ENCODE data around the gene TRMT13.

TRMT13 gene, protein sequence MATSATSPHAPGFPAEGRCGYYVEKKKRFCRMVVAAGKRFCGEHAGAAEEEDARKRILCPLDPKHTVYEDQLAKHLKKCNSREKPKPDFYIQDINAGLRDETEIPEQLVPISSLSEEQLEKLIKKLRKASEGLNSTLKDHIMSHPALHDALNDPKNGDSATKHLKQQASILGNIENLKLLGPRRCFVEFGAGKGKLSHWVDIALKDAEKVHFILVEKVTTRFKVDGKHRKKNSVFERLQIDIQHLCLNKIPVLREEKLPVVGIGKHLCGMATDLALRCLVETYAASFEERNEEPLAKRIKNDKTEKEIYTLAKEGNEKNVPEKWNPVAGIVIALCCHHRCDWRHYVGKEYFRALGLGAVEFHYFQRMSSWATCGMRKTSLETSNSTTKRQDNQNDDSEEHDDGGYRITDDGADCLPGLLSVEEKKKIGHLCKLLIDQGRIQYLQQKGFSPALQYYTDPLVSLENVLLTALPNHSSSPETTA

DNA sequence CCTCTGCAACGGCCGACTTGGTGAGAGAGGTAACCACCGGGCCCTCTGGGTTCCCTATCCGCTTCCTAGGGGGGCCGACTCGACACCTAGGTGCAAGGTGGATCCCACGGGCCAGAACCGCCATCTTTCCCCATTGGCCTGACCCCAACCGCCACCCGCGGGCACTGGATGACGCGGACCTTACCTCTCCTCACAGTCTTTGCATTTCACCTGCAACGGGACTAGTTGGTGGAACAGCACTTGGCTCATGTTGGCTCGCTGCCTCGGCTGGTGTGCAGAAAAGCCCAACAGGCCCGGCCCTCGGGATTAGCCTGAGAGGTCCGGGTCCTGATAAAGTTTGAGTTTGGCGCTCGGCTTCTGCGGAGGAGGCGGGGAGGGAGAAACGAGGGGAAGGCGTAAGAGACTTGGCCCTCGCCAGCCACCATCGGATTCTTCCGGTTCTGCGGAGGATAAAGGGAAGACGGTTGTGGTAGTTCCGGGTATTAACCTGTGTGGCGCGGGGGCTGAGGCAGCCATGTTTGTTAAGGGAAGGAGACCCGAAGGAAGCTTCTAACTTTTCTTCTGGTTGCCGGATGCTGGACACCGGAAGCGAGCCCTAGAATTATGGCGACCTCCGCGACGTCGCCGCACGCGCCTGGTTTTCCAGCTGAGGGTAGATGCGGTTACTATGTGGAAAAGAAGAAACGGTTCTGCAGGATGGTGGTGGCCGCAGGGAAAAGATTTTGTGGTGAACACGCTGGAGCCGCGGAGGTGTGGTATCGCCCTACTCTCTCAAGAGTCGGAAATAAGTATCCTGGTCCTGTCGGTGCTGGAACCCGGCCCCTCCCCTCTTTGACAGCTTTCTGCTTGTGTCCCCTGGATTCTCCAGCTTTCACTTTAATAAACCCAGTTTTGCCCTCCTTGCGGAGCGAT, at the start of gene TRMT13, which contains the start of gene SASS6:
Gene TRMT13 (plus strand): TSS at position 598 of the 912 bp plus-strand sequence. CDS start 6 bp downstream, at position 604.
Gene SASS6 (minus strand): TSS at position 365 of the 912 bp plus-strand sequence. CDS start 116 bp downstream, at position 249.
- DNase-seq, result peak; percentile 99

DNA sequence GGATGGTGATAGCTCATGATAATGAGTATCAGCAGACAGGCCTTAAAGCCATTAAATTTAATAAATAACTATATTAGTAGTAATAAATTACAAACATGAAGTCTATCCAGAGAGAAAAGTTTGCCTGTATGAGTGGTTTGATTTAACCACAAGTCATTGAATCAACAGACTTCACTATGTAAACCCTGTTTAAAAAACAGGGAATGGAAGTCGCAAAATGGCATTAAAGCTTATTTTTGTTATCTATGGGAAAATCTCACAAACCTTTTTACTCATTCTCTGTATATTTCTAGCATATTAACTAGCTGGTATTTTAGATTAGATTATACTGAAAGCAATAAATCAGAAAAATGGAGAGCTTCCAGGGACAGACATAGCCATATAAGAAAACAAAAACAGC, 45.6 kb upstream of the TRMT13 start:
- no peak for DNase-seq

DNA sequence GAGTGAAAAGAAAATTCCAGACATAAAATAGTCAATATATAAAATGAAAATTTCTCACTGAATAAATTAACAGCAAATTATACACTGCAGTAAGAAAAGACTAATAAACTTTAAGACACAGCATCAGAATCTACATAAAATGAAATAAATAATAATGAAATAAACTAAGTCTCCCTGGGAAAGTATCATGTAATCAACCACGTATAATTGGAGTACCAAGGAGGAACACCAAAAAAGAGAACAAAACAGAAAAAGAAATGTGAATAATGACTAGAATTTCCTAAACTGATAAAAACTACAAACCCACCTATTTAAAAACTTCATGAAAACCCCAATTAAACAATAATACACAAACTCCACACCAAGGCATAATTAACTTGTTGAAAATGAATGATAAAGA, 43.9 kb upstream of the TRMT13 start:
- DNase-seq, result no peak

DNA sequence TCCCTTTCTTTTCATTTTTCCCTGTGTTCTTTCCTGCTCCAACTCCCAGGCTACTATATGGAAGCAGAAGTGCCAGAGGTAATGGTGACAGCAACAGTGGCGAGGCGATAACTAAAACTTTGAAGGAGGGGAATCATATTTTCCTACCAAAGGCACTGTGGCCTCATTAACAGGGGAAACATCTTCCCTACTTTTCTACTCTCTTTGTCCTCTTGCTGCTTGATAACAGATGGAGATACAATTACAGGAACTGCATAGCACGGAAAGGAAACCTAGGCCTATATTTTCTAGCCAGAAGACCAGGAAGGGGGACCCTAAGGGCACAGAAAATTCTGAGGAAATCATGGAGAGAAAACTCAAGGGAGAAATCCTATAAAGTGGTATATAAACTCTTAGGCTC, 42.5 kb upstream of the TRMT13 start:
- DNase-seq, result no peak

DNA sequence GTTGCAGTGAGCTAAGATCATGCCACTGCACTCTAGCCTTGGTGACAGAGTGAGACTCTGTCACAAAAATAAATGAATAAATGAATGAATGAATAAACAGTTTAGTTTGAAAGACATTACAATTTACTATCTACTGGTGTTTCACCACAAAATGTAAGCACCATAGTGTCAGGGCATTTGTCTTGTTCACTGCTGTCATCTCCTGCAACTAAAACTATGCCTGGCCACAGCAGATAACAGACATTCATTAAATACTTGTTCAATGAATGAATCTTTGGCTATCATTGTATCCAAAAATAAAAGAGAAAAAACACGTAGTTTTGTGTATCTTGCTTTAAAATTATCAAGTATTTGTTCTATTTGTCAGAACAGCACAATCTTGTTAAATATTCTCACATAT, 32.8 kb upstream of the TRMT13 start:
- DNase-seq, result no peak

DNA sequence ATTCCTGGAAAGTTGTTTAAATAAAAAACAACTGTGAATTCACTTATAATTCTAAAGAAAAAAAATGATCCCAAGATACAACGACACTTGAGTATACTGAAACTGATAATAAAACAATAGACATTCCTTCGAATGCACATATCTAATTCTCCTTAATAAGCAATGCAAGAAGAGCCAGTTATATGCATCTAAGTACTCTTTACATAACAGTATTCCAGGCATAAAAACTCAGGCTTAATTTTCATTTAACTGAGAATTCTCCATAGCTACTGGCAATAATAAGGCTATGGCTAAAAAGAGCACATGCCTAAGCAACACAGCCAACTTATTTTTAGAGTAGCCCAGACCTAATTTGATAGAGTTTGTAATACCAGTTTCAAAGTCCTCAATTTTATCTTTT, 31.4 kb upstream of the TRMT13 start:
- DNase-seq, result no peak

DNA sequence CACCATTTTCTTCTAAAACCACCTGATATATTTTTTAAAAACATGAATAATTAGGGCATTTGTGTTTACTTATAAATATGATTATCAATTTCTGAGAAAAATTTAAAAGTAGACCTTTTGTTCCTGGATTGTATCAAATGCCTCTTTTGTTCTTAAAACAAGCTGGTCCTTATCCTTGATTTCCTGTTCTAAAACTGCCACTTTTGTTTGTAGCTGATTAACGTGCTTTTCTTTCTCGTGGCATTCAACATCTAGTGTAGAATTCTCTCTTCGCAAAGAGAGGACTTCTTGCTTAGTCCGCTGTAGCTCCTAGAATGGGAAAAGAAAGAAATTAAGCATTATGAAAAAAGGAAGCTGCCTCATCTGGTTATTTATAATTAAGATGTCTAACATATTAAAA, 25.3 kb upstream of the TRMT13 start:
- no peak for DNase-seq

DNA sequence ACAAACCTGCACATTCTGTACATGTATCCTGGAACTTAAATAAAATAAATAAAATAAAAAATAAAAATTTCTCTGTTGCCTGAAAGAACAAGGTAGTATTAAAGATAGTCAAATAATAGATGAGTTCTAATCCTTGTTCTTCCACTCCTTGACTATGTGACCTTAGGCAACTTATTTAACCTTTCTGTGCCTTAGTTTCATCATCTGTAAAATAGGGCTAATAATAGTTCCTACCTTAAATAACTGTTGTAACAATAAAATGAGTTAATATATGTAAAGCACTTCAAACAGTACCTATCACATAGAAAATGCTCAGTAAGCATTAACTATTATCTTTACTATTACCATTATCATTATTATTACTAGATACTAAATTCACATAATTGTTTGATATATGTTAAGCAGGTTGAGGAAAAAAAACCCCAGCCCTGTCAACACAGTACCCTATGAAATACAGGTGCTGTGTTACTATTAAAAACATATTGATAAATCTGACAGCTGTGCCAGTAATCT, 23.4 kb upstream of the TRMT13 start:
- no peak for DNase-seq

DNA sequence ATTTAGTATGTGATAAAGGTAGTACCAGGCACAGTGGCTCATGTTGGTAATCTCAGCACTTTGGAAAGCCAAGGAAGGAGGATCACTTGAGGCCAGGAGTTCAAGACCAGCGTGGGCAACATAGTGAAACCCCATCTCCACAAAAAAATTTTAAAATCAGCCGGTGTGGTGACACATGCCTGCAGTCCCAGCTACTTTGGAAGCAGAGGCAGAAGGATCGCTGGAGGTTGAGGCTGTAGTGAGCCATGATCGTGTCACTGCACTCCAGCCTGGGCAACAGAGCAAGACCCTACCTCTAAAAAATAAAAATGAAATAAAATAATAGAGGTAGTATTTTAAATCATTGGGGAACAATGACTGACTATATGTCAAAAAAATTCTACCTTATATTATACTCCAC, 17.4 kb upstream of the TRMT13 start:
- no peak for DNase-seq

DNA sequence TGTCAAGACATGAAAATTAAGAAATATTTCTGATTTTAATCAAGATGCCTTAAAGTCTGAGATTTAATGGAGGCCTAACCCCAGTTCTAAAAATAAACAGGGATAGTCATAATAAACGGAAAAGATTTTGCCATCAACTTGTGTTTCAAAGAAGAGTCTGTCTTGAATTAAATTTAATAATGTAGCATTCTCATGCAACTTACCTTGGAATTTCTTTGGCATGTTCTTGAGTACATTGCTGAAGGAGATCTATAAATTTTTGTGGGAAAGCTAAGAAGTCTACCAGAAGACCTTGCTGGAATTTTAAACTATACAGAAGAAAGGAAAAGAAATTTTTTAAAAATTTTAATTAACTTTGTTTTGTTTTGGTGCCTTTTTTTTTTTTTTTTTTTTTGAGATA, 10.8 kb upstream of the TRMT13 start:
- no peak for DNase-seq

DNA sequence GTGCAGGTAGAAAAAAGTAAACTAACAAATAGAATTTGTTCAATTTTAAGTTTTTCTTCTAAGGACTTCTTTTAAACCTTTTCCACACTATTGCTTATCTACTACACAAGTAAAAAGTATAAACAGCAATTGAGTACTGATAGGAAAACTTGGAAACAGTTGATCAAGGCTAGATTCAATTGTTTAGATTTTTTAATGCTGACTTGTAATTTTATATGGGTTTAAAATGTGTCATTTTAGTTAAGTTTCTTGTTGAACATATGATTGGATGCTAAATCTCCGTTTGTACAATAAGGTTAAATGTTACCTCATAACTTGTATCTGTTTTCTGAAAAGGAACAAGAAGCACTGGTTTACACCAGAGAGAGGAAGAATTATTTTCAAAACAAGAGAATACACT, 5.7 kb upstream of the TRMT13 start:
- no peak for DNase-seq

DNA sequence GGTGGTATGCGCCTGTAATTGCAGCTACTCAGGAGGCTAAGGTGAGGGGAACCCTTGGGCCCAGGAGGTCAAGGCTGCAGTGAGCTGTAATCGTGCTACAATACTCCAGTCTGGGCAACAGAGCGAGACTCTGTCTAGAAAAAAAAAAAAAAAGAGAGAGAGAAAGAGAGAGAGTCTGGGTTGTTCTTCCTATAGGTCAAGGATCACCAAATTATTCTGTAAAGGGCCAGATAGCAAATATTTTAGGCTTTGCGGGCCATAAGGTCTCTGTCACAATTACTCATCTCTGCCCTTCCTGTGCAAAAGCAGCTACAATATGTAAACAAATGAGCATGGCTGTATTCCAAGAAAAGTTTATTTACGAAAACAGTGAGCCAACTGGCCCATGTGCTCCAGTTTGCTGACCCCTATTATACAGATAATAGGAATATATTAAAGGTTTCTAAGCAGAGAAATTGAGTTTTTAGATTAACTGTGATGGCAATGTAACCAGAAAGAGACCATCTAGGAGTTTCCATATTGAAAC, 2.3 kb upstream of the TRMT13 start:
- DNase-seq, result peak; percentile 83

DNA sequence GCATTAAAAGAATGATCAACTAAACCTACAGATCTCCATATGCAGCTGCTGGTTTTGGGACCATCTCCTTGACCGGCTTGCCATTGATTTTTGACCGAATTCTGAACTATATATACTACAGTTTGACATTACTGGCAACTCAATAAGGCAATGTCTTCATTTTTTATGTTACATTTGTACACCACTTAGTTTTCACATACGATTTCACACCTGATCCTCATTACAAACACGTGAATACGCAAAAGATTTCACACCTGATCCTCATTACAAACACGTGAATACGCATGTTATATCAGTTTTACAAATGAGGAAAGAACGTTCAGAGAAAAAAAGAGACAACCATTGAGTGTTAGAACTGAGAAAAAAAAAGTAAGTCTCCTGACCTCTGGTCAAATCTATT, 1.3 kb upstream of the TRMT13 start:
- no peak for DNase-seq

DNA sequence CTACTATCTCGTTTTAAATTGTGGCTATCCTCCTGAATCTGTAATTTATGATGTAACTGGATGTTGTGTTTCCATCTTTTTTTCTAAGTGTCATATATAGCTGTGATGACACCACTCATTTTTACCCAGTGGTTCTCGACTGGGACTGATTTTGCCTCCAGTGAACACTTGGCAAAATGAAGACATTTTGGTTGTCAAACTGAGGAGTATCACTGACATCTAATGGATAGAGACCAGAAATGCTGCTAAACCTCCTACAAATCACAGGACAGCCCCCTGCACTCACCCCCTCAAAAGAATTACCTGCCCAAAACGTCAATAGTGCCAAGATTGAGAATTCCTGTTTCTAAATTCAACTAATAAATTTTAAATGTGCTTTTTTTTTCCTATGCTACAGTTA, 1.9 kb downstream of the TRMT13 start:
- peak; percentile 2 for DNase-seq

DNA sequence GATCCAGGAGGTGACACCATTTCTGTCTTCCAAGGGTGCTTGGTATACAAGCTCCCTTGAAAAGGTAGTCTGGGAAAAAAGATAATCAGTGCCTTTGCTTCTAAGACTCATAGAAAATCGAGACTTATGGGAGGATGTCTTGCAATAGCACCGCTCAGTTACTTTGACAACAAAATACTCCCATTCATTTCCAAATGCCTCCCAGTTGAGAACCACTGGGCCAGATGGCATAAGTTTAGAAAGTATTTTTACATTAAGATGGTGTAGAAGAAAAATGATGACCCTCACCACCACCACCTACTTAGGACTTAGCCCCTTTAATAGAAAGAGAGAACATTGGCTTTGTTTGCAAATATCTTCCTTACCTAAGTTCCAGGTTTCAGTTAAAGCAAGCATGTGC, 4.6 kb downstream of the TRMT13 start:
- no peak for DNase-seq

DNA sequence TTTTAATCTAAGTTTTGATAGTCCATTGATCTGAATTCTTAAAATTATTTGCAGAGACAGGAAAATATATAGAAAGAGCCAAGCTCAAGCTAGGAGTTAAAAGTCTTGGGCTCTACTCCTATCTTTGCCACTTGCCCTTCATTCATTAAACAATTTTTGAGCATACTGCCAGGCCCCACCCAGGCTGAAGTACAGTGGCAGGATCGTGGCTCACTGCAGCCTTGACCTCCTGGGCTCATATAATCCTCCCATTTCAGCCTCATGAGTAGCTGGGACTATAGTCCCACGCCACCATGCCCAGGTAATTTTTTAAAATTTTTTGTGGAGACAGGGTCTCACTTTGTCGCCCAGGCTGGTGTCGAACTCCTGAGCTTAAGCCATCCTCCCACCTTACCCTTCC, 8.2 kb downstream of the TRMT13 start:
- no peak for DNase-seq

DNA sequence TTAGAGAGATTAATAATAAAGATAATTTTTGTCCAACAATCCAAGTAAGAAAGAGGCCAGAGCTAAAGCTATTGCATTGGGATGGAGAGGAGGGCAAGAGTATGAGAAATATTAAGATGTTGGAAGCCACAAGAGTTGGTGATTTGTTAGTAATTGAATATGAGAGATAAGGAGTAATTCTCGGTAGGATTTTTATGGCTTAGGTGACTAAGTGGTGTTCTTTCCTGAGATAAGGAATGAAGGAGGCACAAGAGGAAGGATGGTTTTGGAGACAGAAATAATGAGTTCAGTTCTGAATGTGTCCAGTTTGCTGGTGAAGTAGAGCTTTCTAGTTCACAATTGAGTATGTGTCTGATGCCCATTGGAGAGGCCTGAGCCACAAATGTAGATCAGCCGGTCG, 9.4 kb downstream of the TRMT13 start:
- DNase-seq, result no peak

DNA sequence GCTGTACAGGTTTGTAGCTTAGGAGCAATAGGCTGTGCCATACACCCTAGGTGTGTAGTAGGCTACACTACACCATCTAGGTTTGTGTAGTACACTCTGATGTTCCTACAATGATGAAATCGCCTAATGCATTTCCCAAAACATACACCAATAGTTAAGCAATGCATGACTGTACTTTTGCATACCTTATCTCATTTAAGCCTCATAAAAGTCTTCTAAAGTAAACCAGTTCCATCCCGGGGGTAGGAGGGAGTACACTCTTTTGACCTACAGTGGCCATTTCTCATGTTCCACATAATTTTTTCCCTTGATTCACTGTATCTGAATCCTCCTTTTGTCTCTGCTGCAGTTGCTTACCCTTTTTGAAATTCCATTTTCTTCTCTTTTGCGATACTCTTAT, 12.2 kb downstream of the TRMT13 start:
- no peak for DNase-seq

DNA sequence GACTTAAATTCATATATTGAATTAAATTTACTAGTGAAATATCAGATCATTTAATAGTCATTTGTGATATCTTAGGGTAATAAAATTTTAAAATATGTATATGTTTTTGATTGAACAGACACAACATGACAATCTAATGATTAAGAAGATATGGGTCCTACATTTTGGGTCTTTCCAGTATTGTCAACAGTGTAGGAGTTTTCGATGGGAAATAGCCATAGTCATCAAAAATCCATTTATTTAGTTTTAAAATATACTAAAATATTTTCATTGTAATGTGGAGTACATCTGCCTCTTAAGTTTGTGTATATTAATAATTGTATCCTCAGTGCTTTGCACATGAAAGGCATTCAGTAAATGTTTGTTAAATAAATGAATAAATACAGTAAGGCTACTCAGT, 14.0 kb downstream of the TRMT13 start:
- DNase-seq, result no peak

DNA sequence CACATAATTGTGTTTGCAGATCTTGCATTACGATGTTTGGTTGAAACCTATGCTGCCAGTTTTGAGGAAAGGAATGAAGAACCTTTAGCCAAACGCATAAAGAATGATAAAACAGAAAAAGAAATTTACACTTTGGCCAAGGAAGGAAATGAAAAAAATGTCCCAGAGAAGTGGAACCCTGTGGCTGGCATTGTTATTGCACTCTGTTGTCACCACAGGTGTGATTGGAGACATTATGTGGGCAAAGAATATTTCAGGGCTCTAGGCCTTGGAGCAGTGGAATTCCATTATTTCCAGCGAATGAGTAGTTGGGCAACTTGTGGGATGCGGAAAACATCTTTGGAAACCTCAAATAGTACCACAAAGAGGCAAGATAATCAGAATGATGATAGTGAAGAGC, 14.9 kb downstream of the TRMT13 start:
- no peak for DNase-seq

DNA sequence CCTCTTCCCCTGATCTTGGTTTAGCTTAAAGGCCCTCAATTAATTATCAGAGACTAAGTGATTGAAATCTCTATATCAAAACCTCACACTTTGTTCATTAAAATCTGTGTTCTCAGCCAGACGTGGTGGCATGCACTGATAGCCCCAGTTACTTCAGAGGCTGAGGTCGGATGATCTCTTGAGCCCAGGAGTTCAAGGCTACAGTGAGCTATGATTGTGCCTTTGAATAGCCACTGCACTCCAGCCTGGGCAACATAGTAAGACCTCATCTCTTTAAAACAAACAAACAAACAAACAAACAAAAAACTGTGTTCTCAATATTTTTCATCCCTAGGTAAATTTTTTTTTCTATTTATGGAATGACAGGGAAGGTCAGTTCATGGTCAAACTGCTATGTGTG, 18.7 kb downstream of the TRMT13 start:
- no peak for DNase-seq

DNA sequence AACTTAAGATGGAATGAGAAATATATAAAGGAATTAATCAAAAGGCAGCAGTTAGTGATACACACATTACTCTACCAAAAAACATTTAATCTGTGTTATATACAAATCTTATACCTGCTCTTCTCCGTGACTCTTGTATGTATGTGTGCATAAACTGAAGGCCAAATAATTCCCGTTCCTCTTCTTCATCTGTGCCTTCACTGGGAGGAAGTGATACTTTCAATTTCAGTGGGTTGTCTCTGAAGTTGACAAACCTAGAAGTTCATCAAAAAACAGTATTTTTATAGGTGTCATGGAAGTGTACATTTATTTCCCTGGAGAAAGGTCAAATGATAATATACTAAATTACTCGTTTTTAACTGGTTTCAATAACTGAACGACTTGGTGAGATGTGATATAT, 19.3 kb downstream of the TRMT13 start:
- no peak for DNase-seq

DNA sequence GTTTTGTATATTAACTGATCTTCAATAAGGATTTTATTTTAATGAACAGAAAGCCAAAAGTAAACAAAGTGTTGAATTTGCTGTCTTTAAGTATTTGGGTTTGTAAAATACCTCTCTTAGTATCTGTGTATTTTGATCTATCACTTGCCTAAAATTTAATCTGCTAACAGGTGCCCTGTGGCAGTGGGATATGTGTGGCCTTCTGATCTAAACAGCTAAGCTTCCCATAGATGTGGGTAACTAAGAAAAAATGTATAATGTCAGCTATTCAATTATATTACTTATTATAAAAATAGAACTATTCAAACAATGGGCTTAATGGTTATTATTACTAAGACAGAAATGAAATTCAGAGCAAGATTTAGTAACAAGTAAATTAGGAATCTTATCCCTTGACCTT, 29.9 kb downstream of the TRMT13 start:
- DNase-seq, result no peak
